Epithelial cell of prostate (primary cell): Measurements from ENCODE around the gene AUH.

Source experiments
- DNase-seq: peaks from one replicate; pipeline ENCODE4 v3.0.0-alpha.2; 2011; ENCODE audit warnings: low read depth, low spot score
- H3K27ac ChIP-seq: fragments of 450-650 bp; 2 replicates; pipeline ENCODE4 v1.5.1; 2017; ENCODE audit warnings: mild to moderate bottlenecking

The AUH gene

GRCh38 chr9:91303741-91304415 is 57.8 kb downstream of the AUH start:
- peak overlapping the region; percentile 80 for H3K27ac ChIP-seq
- no peak for DNase-seq

DNA sequence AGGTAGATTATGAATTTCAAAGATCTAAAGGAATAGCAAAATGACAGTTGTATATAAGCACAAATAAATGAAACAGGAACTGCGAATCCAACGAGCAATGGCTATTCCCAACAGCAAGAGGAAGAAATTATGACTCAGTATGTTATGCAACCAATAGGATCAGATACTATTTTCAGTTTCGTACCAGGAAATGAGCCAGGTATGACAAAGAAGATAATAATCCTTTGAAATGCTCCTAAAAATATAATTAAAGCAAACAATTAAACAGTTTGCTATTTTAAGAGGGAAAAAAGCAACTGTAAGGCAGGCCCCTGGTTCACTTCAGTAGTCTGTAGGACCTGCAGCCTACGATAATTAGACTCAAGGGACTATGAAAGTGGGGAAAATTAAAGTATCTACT is 58.9 kb downstream of the AUH start:
- peak; percentile 56 for DNase-seq
- H3K27ac ChIP-seq: peak overlapping the region; percentile 80

- H3K27ac ChIP-seq: peak overlapping the region; percentile 29
These were observed 60.6 kb downstream of the AUH start for GRCh38 chr9:91301161-91301560.

GRCh38 chr9:91298311-91298710 is 63.4 kb downstream of the AUH start:
- peak; percentile 40 for DNase-seq
- no peak overlapping the region for H3K27ac ChIP-seq

More at GRCh38 chr9:91301161-91301560, 60.6 kb downstream of the AUH start:
- DNase-seq: no peak

GRCh38 chr9:91297306-91297705 is 64.4 kb downstream of the AUH start:
- no peak for DNase-seq
- H3K27ac ChIP-seq: no peak overlapping the region

DNA sequence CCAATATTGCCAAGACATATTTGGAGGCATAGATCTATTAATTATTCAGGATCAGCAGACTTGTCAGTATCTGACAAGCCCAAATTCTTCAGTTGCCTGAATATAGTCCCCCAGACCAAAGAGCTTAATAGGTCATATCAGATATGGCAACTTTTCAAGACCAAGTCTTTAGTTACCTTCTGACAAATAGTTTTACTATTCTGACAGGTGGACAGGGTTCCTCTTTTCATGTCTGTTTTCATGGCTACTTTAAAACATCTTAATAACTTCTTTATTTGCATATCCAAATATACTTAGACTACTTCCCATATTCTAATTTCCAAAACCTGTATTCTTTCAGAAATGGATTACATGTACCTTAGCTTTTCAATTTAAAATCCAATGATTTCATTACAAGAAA is 65.4 kb downstream of the AUH start:
- H3K27ac ChIP-seq: no peak overlapping the region
- no peak for DNase-seq

DNA sequence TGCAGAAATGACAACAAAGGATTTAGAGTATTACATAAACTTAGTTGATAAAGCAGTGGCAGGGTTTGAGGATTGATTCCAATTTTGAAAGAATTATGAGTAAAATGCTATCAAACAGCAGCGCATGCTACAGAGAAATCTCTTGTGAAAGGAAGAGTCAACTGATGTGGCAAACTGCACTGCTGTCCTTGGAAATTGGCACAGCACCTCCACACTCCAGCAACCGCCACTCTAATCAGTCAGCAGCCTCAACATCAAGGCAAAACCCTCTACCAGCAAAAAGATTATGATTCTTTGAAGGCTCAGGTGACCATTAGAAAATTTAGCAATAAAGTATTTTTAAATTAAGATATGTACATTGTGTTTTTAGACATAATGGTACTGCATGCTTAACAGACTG is 66.4 kb downstream of the AUH start:
- no peak for DNase-seq
- no peak overlapping the region for H3K27ac ChIP-seq

DNA sequence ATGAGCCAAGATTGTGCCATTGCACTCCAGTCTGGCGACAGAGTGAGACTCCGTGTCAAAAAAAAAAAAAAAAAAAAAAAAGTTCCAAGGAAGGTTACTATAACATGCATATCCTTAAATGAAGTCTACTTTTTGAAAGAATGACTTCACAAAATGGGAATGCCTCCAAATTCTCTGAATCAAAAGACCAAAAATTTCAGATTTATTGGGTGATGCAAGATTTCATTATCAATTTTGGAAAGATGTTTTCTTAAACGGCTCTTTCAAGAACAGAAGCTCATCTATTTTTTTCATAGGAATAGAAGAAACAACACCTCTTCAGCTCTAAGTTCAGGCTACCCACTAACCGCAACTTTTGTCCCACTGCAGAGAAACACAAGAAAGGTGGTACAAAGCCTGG is 69.9 kb downstream of the AUH start:
- DNase-seq: no peak
- no peak overlapping the region for H3K27ac ChIP-seq

- no peak for DNase-seq
These were observed 72.5 kb downstream of the AUH start for GRCh38 chr9:91289244-91289643.

GRCh38 chr9:91285729-91286353 is 75.9 kb downstream of the AUH start:
- DNase-seq: no peak
- H3K27ac ChIP-seq: no peak overlapping the region

More at GRCh38 chr9:91289244-91289643, 72.5 kb downstream of the AUH start:
- H3K27ac ChIP-seq: no peak overlapping the region

GRCh38 chr9:91282292-91282691 is 79.4 kb downstream of the AUH start:
- H3K27ac ChIP-seq: peak overlapping the region; percentile 21
- peak; percentile 46 for DNase-seq

DNA sequence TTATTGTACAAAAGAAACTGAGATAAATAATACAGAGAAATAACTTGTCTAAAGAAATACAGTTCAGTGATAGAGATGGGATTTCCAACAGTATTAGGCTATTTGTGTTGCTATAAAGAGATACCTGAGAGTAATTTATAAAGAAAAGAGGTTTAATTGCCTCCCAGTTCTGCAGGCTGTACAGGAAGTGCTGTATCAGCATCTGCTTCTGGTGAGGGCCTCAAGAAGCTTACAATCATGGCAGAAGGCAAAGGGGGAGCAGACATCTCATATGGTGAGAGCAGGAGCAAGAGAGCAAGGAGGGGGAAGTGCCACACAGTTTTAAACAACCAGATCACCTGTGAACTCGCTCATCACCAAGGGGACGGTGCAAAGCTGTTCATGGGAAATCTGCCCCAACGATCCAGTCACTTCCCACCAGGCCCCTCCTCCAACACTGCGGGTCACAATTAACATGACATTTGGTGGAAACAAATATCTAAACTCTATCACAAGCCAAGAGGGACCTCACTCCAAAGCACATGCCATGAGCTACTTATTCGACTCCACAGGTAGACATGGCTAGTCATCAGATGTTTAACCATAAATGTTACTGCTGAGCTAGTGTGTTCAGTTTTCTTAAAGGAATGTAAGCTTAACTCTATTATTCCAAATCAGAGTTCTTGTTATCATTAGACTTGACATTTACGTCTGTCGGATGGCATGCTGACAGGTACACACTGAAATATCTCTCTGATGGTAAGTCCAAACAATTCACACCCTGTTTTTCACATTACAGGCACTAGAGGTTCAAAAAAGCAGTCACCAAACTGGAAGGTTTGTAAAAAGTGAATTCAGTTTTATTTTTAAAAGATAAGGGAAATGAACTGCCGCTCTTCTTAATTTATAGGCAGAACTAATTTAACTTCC is 82.2 kb downstream of the AUH start:
- no peak for DNase-seq
- H3K27ac ChIP-seq: no peak overlapping the region

- DNase-seq: no peak
- H3K27ac ChIP-seq: no peak overlapping the region
These were observed 85.2 kb downstream of the AUH start for GRCh38 chr9:91276513-91276912.

DNA sequence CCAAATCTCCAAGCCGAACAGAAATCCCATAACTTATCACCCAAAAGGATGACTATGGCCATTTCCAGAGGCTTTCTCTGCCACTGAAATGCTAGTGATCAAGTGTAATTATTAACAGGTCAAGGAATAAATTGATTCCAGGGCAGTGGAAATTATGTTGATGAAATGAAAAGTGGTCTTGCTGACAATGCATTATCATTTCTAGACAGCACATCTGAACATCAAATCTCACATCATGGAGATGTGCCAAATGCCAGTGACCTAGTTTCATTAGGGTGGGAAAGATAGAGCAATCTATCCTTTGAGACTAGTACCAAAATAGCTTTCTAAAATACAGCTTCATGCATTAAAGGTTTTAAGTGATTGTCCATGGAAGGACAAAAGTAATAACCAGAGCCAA is 86.1 kb downstream of the AUH start:
- DNase-seq: no peak
- no peak overlapping the region for H3K27ac ChIP-seq

DNA sequence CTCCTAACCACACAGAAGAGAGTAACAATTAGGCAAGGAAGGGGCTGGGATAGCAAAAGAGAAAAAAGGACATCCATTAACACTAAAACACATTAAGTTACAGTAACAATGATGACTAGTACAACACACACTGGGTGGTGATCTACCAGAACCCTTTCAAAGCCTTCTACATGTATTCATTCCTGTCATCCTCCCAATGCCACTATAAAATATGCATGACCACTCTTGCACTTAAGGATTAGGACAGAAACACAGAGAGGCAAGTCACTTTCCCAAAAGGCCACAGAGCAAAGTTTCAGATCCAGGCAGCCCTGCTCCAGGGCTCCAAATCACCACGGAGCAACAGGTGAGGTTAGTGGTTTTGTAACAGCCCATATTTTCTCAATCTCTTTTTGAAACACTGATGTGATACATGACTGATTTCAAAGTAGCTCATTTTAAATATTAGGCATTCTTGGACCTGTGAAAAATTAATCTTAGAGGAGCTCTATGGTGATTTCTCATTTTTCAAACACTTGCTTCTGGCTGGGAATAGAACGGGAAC is 86.7 kb downstream of the AUH start:
- H3K27ac ChIP-seq: no peak overlapping the region
- DNase-seq: no peak

DNA sequence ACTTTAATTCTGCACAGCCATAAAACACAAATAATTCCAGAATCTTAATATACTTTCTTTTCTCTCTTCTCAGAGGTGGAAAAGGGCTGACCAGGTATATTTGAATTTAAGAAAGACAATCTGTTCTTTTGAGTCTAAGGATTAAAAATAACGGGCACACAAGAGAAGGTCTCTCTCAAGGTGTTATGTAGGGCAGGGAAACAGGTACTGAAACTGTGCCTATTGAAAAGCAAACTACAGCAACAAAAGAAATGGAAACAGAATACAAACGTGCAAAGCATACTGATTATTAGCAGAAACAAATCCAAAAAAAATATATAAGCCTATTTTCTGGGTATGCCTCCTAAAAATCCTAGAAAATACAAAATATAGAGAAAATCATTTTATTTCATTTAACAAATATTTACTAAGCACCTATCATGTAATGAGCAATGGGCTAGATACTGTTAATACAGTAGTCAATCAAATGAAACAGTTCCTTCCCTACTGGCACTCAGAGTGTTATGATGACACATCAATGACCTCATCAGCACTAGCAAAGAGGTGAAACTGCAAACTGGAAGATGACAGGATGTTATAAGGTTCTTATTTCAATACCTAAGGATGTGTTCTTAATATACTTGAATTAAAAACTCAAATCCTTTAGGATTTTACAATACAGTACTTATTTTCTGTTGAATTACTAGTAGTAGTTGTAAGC is 87.7 kb downstream of the AUH start:
- DNase-seq: peak; percentile 24
- no peak overlapping the region for H3K27ac ChIP-seq

DNA sequence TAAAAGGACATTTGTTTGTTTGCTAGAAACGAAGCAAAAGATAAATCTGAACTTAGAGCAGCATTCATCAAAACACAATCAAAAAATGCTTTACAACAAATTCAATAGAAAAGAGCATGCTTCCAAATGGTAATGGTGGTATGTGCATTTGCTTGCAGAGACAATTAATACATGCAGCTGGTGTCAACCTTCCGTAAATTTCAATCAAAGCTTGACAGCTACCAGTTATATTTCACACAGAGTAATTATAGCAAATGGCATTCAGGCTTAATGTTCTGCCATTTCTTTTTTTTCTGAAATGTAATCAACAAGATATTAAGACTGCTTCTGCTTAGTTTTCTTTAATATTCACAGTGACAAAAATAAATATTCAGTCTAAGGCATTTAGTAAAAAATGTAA is 90.6 kb downstream of the AUH start:
- no peak for DNase-seq
- no peak overlapping the region for H3K27ac ChIP-seq

DNA sequence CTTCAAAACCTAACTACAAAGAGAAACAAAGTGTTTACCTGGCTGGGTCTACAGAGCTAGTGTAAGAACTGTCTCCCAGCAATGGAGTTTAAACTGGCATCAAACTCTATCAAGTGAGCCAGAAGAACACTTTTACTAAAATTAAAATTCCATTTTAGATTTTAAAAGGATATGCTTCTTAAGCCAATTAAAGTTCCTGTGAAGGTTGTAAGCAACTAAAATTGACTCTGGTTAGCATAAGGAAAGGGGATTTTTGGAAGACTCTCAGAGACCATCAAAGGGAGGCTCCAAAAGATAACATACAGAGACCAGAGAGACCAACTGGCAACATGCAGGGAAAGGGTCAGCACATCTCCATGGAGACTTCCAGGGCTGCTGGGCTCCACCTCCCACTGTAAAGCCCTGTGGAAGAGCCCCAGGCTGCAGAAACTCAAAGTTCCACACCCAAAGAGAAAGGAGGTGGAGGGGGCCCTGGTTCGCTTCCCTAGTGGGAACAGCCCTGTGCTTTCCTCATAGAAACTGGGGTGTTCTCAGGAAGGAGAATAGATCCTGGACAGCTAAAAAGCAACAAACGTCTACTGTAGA is 91.7 kb downstream of the AUH start:
- no peak for DNase-seq
- H3K27ac ChIP-seq: no peak overlapping the region

- no peak overlapping the region for H3K27ac ChIP-seq
- no peak for DNase-seq
These were observed 95.3 kb downstream of the AUH start for GRCh38 chr9:91266448-91266847.

- no peak for DNase-seq
- H3K27ac ChIP-seq: no peak overlapping the region
These were observed 96.2 kb downstream of the AUH start for GRCh38 chr9:91265514-91265913.
